GM19452 (cell line): ENCODE results near the gene ATP10B.

ENCODE experiments used
- ATAC-seq: cut with Tn5 transposase; IDR thresholded peaks from one replicate; pipeline ENCODE4 v1.9.1; 2021; ENCODE audit not compliant: unreplicated experiment

The ATP10B gene

GRCh38 chr5:160573318-160573717 is 278.7 kb downstream of the ATP10B start:
- ATAC-seq, result no peak

GRCh38 chr5:160567031-160567705 is 284.8 kb downstream of the ATP10B start:
- no peak for ATAC-seq

DNA sequence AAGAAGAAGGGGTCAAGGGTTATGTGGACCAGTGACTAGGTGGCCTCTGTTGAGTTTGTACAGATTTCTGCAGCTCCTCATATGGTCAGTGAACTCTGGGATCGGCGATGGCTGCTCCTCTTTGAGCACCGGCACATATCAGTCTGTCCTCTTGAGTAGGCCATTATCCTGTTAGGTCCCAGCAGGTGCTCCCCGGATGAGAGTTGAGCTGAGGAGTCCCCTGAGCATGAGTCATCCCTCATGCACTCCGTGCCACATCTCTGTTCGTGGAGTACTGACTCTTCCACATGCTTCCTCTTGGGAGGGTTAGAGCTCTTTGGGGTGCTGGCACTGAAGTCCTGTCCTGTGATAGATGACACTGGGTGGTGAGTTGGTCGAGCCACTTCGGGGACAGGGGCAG is 286.6 kb downstream of the ATP10B start:
- ATAC-seq, result no peak

GRCh38 chr5:160556846-160557245 is 295.2 kb downstream of the ATP10B start:
- ATAC-seq, result no peak

GRCh38 chr5:160555971-160556631 is 295.9 kb downstream of the ATP10B start:
- ATAC-seq, result no peak

DNA sequence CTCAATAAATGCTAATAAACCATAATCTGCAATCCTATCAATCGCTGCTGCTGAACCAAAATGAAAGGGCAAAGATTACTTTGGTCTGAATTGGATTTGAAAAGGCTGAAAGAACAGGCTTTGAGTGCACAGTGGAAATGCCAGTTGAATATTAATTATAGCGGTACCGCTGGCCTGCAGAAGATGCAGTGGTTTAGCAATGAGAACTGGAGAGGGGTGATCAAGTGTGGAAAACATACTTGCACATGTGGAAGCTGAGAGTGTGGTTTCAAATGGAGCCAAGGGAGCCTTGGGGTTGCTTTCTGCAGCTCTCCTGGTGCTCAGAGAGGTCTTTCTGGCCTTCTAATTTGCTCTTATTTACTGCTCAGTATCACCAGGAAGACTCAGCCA is 296.4 kb downstream of the ATP10B start:
- ATAC-seq, result no peak

- no peak for ATAC-seq
Observed at GRCh38 chr5:160550075-160550474, 301.9 kb downstream of the ATP10B start.

- no peak for ATAC-seq
Observed at GRCh38 chr5:160548949-160549645, 302.9 kb downstream of the ATP10B start.

DNA sequence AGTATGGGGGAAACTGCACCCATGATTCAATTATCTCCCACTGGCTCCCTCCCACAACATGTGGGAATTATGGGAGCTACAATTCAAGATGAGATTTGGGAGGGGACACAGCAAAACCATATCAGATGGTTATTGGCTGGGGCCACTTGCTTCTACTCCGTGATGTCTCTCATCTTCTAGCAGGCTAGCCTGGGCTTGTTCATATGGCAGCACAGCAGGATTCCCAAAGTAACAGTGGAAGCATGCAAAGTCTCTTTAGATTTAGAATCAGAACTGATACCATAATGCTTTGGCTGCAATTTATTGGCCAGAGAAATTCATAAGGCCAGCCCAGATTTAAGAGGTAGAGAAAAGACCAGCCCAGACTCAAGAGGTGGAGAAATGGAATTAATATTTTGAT is 304.1 kb downstream of the ATP10B start:
- no peak for ATAC-seq

DNA sequence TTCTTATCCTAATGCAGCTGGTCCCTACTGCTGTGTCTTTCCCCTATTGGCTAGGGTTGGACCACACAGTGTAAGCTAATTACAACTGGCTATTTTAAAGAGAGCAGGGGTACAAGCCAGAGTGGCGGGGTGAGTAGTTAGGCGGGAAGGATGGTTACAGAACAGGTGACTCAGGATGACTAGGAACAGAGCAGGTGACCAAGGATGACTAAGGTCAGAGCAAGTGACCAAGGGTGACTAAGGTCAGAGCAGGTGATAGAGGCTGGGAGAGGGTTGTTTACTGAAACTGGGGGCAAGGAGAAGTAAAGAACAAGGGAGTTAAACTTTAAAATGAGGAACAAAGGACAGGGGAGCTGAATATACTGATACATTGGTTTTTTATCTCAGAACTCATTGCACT is 304.9 kb downstream of the ATP10B start:
- ATAC-seq, result no peak

- ATAC-seq, result no peak
Observed at GRCh38 chr5:160545832-160546231, 306.2 kb downstream of the ATP10B start.

- ATAC-seq, result no peak
Observed at GRCh38 chr5:160543395-160543794, 308.6 kb downstream of the ATP10B start.

DNA sequence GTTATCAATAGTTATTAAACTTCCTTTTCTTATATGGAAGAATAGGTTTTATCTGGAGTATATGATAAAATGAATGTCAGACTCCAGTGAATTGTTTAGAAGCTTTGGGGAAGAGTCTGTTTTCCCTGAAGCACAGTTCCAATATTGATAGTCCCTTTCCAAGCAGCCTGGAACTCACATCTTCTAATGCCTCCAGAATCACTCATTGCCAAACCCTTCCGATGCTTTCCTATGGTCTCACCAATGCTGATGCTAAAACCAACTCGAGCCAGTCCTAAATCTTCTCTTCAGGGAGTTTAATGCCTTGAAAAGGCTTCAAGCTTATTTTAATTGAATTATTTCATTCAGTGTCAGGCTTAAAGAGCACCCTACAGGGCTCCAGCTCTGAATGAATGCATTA is 309.2 kb downstream of the ATP10B start:
- no peak for ATAC-seq

- ATAC-seq, result no peak
Observed at GRCh38 chr5:160542281-160542680, 309.7 kb downstream of the ATP10B start.

- peak; percentile 50 for ATAC-seq
Observed at GRCh38 chr5:160539431-160539830, 312.6 kb downstream of the ATP10B start.

- peak; percentile 65 for ATAC-seq
Observed at GRCh38 chr5:160537940-160538339, 314.1 kb downstream of the ATP10B start.

DNA sequence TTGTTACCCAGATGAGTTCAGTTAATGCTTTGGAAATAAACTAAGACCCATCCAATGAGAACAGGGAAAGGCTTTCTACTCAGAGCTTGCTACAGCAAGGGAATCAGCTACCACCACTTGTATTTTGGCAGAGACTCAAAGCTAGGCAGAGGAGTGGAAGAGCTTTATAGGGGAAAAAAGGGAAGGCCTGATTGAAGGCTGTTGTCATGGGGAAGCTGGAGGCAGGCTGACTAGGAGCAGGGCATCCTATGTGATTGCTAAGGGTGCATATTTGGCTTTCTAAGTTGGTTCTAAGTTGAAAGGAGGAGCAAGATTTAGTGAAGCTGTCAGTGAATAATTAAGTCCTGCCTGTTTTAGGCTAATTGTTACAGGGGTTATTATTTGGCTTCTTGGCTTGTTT is 314.9 kb downstream of the ATP10B start:
- ATAC-seq, result no peak

DNA sequence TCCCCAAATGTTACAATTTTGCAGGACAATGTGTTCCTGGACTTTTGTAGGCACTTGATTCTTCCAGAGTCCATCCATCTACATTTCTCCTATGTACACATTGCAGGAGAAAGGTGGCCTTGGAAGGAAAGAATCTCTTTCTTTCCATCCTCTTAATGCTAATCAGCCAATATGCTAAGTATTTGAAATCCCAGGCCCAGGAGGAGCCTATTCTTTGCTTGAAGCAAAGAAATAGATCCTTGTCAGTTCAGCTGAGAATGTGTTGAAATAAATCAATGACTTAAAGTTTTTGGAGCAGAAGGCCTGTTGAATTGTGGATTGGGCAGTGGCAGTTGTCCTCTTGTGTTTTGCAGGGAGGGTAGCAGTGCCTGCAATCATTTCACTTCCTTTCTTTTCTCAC is 317.1 kb downstream of the ATP10B start:
- ATAC-seq, result no peak

GRCh38 chr5:160534125-160534524 is 317.9 kb downstream of the ATP10B start:
- no peak for ATAC-seq

DNA sequence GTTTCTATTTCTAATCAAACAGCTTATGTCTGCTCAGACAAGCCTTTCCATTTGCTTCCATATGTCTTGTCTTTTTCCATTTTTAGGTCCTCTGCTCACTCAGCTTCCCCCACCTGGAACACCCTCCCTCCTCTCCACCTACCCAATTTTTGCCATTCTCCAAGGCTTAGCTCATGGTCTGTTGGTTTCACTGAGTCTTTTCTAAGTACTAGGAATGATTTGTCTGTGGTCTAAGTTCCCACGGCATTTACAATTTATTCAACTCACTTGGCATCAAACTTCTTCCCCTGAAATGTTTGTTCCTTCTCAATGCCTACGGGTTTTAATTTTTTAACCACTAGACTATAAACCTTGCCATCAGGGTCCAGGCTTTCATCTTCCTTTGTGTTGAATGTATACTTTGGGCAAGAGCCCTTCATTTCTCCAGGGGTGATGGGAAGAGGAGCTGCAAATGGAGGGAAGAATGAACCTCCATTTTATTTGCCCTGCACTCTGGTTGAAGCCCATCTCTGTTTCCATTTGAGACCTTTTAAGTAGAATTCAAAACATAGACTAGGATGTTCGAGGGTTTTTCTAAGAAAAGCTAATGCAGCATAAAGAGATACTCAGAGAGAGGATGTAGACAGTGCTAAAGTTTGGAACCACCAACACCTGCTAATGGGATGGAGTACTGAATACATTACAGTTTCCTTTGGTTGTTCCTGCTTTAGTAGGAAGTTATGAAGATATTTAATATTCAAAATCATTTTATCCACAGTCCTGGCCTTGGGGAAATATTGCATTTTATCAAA is 326.3 kb downstream of the ATP10B start:
- ATAC-seq, result no peak

- no peak for ATAC-seq
Observed at GRCh38 chr5:160524827-160525226, 327.2 kb downstream of the ATP10B start.
